Stimulated activated CD4-positive, alpha-beta T cell treated with anti-CD3 and anti-CD28 coated beads, Interleukin-1b, Interleukin-23, amount 100 ng/mL, for 1 hour (primary cell): ENCODE measurements around the gene TRIM71.
"Not testable (repeated sequence)": the region's sequence is repeated elsewhere in the genome, so short reads cannot be mapped to it uniquely, and the experiment has no call there.

Experiments used
- DNase-seq, 2 donors: peaks; one replicate each; pipeline ENCODE4 v3.0.0-alpha.2; 2020; ENCODE audit warnings: low read depth in 2 of 2

TRIM71 gene

DNA sequence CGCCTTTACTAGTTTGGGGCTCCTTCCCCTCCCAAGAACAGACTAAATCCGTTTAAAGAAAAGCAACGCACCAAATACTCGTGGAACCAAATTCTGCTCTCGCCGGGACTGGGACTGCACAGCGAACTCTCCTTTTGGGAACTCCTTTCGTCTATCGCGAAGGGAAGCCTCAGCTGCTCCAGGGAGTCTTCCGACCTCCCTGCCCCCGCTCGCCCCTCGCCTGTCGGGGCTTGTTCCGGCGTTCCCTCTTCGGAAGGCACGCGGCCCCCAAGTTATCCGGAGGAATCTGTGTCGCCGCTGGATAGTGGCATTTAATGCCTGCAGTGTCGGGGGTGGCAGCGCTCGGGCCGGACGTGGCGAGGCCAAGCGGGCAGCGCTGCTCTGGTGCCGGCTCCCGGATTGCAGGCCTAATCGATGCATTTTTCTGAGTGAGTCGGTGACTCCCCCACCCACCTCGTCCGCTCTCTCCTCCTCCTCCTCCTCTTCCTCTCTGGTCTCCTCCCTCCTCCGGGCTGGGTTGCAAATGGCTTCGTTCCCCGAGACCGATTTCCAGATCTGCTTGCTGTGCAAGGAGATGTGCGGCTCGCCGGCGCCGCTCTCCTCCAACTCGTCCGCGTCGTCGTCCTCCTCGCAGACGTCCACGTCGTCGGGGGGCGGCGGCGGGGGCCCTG is at the start of gene TRIM71:
Gene TRIM71 (plus strand): TSS at position 440 of the 671 bp plus-strand sequence. CDS start 84 bp downstream, at position 524.
- no peak for DNase-seq

DNA sequence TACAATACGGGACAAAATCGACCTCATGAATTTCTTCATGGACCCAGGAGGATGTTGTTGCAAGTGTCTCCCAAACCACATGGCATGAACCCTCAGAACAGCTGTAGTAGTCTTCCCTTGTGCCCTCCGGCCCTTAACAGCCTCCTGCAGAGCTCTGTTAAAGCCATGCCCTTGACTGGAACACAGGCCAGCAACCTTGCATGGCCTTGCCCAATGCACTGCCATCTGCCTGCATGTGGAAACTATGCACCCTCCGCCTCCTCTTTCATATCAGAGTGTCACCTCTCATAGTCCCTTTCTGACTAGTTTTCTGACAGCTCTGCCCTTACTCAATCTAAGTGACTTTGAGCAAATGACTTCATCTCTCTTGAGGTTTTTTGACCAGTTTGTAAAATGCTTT is 39.4 kb upstream of the TRIM71 start:
- DNase-seq: no peak

DNA sequence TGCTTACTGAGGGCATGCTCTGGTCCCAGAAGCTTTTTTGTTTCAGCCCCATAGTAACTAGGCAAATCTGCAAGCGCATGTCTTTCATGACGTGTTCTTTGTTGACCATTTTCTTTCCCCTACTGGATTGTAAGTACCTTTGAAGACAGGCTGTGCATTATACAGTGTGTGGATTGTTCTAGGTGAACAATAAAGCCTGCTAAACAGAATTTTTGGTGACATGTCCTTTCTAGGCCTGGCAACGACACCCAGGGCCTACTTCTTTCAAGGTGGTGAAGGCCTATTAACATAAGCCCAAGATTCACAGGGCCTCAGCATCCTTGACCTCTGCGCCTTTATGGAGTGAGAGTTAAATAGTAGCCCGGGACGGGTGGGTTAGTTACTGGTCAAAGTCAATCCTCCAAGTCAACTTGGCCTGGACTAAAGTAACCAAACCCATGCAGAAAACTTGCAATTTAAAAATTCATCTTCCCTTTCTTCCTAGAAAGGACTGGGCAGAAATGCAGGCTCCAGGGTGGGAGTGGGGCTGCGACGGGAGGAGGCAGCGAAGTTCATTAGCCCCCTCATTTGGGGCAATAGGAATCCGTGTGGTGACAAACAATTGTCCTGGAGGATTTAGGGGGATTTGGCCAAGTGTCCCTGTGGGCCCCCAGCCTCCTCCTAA is 37.6 kb upstream of the TRIM71 start:
- no peak for DNase-seq

DNA sequence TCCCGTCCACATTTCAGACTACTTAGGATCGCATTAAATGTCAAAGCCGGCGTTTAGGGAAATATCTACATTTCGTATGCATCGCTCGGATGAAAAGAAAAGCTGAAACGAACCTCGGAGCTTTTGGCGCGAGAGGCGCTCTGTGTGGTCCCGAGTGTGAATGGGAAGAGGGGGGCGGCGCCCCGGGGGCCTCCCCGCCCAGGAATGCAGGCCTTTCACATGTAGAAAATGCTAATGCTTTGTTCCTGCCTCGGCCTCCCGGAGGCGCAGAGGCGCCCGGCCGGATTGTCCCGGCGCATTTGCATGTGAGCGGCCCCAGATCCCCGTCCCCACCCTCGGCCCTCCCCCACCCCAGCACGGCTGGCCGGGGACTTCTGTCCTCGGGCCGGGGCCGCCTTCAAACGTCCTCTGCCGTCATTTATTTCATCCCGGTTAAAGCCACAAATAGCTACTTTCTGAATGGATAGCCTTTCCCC is 37.0 kb upstream of the TRIM71 start:
- DNase-seq: no peak

DNA sequence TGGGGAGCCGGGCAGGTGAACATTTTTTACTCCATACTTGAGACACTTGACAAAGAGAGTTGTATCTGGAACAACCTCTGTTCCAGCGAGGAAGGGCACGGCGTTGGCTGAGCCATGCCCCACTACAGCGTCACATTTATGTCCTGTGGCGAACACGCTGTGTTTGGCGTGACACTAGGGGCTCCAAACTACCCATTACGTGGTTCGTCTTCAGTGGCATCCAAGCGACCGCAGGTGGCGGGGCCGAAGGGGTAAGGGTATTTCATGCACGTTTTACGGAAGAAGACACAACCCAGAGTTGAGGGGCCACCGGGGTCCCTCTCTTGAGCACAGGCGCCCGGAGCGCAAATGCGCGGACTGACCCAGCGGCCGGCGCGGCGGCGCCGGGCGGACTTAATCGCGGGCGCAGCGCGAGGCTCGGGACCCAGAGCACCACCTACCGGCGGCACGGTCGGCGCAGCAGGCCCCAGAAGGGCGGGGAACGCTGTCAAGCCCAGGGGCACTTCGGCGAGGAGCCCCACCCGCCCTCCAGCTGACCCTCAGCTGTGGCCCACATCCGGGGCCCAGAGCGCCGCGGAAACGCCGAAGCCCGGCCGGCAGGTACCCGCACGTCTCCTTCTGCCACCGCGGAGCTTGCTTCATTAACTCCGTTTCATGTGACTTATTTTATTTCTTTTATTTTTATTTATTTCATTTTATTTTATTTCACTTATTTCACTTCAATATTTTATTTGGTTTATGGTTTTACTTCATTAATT is 36.4 kb upstream of the TRIM71 start:
- peak; percentile 5 to 41 for DNase-seq

DNA sequence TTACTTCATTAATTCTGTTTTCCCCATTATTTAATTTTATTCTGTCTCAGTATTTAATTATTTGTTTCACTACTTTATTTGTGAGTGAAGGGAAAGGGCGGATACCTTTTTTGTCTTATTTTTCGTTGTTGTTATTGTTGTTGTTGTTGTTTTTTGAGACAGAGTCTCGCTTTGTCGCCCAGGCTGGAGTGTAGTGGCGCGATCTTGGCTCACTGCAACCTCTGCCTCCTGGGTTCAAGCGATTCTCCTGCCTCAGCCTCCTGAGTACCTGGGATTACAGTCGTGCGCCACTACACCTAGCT is 35.9 kb upstream of the TRIM71 start:
- not testable (repeated sequence) for DNase-seq

DNA sequence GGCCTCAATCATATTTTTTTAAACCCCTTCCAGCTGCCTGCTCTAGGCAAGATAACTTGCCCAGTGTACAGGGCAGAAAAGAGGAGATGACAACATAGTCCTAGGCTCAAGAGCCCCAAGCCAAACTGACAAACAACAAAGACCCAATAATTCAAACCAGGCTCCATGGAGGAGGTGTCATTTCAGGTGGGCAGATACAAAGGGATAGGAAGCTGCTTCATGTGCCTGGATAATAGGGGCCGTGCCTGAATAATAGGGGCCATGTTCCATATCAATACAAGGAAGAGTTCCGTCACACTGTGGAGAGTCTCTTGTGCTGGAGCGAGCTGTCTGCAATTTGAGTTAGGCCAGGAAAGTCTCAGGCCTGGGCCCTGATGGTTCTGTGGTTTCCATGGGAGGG is 35.4 kb upstream of the TRIM71 start:
- no peak for DNase-seq

DNA sequence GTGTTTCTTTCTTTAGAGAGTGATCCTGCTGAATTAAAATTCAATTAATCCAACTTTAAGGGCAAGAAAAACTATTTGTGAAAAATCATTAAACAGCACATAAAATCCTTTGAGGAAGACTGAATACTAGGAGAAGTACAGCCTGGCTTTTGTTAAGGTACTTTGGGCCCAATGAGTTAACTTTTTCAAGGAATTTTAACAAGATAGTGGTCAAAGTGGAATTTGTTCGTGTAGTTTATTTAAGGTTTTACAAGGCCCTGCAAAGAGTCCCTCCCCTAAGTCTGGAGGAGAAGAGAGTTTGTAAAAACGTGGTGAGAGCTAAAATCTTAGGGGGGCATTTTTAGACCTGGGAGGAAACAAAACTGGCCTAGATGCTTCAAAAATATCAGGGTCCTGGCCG is 26.0 kb upstream of the TRIM71 start:
- no peak for DNase-seq

DNA sequence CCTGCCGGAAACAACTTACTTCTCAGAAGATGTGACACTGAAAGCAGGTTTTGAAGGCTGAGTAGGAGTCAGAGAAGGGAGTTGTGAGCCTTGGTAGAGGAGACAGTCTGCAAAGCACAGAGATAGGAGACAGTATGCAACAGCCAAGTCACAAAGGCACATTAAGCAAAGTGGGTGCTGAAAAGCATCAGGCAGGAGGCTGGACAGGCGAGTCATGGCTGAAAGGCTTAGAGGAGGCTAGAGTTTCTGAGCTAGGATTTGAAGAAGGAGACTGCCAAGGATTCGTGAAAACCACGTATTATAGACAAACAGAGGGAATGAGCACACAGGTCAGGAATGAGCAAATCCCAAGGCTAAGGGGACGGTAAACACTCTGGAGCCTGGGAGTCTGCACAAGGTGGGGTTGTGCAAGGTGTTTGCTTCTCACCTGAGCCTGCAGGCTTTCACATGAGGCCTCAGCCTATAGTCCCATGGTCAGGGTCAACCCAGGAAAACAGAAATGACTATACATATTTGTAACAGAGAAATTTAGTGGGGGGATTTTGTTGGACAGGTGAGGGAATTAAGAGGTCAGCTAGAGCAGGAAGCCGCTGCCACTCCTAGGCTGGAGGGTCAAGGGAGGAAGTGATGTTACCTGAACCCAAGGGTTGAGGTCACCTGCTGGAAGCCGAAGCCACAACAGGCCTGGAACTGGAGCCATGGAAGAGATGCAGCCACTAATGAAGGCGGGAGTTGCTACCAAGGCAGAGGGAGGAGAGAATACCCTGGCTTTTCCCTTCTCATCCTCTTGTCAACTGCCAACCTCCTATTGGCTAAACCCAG is 23.1 kb upstream of the TRIM71 start:
- DNase-seq: no peak

DNA sequence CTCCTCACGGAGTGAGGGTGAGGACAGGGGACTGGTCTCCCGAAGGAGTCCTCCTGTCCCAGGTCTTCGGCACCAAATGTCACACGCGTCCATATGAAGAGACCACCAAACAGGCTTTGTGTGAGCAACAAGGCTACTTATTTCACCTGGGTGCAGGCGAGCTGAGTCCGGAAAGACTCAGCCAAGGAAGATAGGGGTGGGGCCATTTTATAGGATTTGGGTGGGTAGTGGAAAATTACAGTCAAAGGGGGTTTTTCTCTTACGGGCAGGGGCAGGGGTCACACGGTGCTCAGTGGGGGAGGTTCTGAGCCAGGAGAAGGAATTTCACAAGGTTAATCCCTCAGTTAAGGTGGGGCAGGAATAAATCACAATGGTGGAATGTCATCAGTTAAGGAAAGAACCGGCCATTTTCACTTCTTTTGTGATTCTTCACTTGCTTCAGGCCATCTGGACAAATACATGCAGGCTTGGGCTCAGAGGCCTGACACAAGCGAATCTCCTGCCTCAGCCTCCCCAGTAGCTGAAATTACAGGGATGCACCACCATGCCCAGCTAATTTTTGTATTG is 21.3 kb upstream of the TRIM71 start:
- not testable (repeated sequence) for DNase-seq

DNA sequence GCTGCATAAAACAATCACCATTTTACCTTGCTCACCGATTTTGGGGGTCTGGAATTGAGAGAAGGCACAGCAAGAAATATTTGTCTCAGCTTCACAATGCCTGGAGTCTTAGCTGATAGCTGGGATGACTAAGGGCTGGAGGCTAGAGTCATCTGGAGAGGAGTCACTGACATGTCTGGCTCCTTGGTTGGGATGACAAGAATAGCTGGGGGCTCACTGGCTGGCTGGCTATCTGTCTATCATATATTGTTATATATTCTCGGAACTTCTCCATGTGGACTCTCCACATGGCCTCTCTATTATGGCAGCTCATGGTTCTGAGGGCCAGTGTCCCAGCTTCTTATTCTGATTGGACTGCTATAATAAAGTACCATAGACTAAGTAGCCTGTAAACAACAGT is 20.0 kb upstream of the TRIM71 start:
- no peak for DNase-seq

DNA sequence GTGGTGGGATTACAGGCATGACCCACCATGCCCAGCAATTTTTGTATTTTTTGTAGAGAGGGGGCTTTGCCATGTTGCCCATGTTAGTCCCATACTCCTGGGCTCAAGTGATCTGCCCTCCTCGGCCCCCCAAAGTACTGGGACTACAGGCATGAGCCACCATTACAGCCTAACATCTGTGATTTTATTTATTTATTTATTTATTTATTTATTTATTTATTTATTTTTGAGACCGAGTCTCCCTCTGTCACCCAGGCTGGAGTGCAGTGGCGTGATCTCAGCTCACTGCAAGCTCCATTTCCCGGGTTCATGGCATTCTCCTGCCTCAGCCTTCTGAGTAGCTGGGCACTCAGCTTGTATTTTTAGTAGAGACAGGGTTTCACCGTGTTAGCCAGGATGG is 16.4 kb upstream of the TRIM71 start:
- not testable (repeated sequence) for DNase-seq

DNA sequence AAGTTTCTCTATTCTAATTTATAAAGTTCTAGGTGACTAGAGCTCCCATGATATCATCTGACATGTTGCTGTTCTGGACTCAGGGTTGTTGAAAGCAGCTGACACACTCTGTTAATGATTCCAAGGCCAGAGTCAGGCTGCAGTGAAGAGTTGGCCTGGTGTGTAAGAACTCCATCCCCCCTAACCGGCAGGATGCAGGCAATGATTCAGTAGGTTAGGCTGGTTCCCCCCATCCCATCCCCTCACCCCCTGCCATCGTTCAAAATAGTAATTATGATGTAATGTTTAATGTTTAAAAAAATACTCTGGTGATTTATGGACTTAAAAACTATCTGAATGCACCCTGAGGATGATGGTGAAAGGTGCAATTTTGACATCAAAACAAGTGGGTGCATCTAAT is 4.6 kb upstream of the TRIM71 start:
- DNase-seq: no peak

DNA sequence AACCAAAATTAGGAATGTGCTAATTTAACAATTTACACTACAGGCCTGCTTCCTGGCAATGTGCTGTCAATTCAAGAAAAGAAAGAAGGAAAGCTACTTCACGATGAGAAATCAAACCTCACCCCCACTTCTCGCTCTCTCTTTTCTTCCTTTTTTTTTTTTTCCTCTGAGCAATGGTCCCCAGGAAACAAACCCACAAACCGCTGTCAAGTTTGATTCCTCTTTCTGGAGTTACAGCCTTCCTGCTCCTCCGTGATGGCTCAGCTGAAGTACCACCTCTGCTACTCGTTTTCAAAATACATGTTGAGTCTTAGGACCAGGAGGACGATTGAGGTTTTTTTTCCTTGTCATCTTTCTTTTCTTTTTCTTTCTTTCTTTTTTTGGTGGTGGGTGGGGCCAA is 3.4 kb upstream of the TRIM71 start:
- DNase-seq: no peak

DNA sequence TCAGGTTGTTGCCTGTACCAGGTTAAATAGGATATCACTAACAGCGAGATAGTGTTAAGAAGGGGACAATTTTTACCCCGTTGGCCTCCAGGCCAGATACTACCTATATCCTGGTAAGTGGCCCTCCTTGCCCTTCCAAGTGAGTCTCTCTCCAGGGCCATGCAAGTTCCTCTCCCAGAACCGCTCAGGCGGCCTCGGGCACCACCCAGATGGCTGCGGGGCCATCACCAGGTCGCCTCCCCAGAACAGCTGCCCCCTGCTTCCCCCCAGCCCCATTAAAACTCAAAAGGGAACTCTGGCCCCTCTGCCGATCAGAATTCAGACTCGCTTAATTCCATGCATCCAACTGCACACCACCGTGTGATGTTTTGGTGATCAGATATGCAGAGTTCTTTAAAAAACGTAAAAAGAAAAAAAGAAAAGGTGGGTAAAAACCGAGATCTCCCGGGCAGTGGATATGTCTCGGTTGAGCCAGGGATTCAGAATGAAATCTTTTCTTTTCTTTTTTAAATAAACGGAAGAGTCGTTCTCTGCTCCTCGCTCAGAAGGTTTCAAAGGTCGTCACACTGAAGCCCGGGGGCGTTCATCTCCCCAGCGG is 1.9 kb upstream of the TRIM71 start:
- no peak for DNase-seq

DNA sequence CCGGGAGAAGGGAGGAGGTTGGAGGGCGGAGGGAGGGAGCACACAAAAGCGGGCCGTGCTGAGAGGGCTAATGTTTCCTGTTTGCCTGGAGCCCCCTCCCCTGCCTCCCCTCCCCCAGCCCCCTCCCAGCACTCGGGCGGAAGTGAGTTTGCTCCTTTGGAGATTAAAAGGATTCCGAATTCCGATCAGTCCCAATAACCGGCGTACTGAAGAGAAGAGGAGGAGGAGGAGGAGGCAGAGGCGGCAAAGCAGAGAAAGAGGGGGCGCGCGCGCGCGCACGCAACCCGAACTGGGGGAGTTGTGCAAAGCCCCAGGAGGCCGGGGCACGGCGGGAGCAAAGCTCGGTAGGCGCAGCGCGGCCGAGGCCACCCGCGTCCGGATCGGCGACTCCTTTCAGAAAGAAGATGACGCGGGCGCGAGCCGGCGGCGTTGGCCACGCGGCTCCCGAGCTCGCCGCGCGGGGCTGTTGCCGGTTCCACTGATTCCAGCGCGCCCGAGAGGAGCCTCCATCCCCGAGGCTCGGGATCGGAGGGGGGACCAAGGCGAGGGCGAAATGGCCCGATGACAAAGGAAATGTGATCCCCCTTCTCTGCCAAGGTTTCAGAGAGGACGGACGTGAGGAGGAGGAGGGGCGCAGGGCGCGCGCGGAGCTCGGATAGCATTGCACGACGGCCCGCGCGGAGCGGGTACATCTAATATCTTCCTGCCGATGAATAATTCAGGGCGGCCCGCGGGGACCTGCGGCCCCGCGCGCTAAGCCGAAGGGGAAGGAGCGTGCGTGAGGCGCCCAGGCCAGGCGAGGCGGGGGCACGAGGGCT is 1.1 kb upstream of the TRIM71 start:
- no peak for DNase-seq

DNA sequence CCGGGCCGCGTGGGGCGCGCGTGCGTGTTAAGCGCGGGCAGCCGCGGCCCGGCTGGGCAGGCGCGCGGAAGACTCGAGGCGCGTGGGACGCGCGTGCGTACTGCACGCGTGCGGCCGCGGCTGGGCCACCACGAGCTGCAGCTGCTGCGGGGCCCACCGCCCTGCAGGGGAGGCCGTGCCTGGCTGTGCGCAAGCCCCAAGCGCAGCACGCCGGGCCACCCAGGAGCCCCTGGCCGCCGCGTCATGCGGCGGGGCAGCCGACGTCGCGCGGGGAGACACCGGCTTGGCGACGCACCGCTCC is 590 bp upstream of the TRIM71 start:
- no peak for DNase-seq

DNA sequence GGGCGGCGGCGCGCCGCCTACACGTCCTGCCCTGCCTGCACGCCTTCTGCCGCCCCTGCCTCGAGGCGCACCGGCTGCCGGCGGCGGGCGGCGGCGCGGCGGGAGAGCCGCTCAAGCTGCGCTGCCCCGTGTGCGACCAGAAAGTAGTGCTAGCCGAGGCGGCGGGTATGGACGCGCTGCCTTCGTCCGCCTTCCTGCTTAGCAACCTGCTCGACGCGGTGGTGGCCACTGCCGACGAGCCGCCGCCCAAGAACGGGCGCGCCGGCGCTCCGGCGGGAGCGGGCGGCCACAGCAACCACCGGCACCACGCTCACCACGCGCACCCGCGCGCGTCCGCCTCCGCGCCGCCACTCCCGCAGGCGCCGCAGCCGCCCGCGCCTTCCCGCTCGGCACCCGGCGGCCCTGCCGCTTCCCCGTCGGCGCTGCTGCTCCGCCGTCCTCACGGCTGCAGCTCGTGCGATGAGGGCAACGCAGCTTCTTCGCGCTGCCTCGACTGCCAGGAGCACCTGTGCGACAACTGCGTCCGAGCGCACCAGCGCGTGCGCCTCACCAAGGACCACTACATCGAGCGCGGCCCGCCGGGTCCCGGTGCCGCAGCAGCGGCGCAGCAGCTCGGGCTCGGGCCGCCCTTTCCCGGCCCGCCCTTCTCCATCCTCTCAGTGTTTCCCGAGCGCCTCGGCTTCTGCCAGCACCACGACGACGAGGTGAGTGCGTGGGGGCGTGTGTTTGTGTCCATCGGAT is 602 bp downstream of the TRIM71 start:
- no peak for DNase-seq

DNA sequence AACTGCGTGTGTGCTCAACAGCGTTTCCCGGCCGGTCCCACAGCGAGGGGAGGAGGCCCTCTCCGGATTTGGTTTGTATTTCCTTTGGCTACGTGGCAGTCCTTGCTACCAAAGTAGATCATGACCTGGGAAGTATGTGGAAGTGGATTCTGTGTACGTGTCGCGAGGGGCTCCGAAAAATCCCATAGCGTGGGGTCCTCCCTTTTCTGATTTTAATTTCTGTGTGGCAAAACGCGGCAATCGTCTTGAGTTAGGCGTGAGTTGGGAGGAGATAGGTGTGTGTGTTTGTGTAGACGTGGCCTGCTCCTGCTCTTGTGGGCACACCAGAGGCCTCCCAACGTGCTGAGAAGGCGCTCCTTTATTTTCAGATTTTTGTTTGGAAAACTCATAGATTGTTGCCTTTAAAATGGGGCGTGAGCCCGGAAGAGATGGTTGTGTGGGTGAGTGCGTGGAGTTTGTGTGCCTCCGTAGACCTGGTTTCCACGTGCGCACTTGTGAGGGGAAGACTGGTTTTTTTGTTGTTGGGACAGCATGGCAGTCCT is 1.2 kb downstream of the TRIM71 start:
- DNase-seq: no peak
